NT2/D1 (cell line): ENCODE results near the gene FCGR3B.
"Not testable (repeated sequence)": the region's sequence is repeated elsewhere in the genome, so short reads cannot be mapped to it uniquely, and the experiment has no call there.

Experiments used
- YY1 ChIP-seq: IDR thresholded peaks from 2 replicates; pipeline ENCODE4 v1.6.1; 2011; ENCODE audit not compliant: insufficient read length, insufficient read depth
- ZNF274 ChIP-seq: IDR thresholded peaks from 2 replicates; pipeline ENCODE4 v1.6.1; 2011; ENCODE audit warnings: mild to moderate bottlenecking, low read depth, low read length

DNA sequence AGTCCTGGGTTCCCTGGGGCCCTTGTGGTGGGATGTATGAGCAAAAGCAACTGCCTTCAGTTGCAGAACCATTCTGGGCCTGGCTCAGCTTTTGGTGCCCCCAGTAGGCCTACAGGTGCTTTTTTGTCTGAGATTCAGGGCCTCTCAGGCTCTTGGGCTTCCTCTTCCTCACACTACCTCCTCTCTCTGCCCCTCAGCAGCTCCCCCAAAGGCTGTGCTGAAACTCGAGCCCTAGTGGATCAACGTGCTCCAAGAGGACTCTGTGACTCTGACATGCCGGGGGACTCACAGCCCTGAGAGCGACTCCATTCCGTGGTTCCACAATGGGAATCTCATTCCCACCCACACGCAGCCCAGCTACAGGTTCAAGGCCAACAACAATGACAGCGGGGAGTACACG lies 41.6 kb downstream of the FCGR3B start:
- not testable (repeated sequence) for TF ChIP-seq YY1, ZNF274
